Trophoblast cell (in vitro differentiated cells and primary cell): ENCODE data around the gene C6orf89.
"Not testable (repeated sequence)": the region's sequence is repeated elsewhere in the genome, so short reads cannot be mapped to it uniquely, and the experiment has no call there.

Source experiments
- DNase-seq, 2 donors: peaks; one replicate each; pipeline ENCODE4 v3.0.0-alpha.2; 2016
- H2AFZ ChIP-seq: 2 replicates; pipeline ENCODE4 v1.6.1; 2013; ENCODE audit warnings: low read length, moderate library complexity, mild to moderate bottlenecking; ENCODE audit not compliant: insufficient read depth, poor library complexity
- H2AK5ac ChIP-seq: 2 replicates; pipeline ENCODE4 v1.6.1; 2013; ENCODE audit warnings: mild to moderate bottlenecking, low read length
- H2BK120ac ChIP-seq: 2 replicates; pipeline ENCODE4 v1.6.1; 2013; ENCODE audit warnings: low read length, mild to moderate bottlenecking, moderate library complexity; ENCODE audit not compliant: insufficient read depth, poor library complexity
- H2BK12ac ChIP-seq: 2 replicates; pipeline ENCODE4 v1.6.1; 2013; ENCODE audit warnings: mild to moderate bottlenecking, low read length, moderate library complexity
- H2BK5ac ChIP-seq: 2 replicates; pipeline ENCODE4 v1.6.1; 2013; ENCODE audit warnings: low read length, low read depth, moderate library complexity, mild to moderate bottlenecking; ENCODE audit not compliant: poor library complexity
- H3K14ac ChIP-seq: 2 replicates; pipeline ENCODE4 v1.6.1; 2013; ENCODE audit warnings: mild to moderate bottlenecking, low read length
- H3K18ac ChIP-seq: 2 replicates; pipeline ENCODE4 v1.6.1; 2013; ENCODE audit warnings: mild to moderate bottlenecking, low read length
- H3K23ac ChIP-seq: 2 replicates; pipeline ENCODE4 v1.6.1; 2013; ENCODE audit warnings: low read length
- H3K27ac ChIP-seq: 2 replicates; pipeline ENCODE4 v1.5.1; 2013; ENCODE audit warnings: low read depth, mild to moderate bottlenecking, inconsistent platforms, low read length, moderate library complexity
- H3K27me3 ChIP-seq: 2 replicates; pipeline ENCODE4 v1.6.1; 2013; ENCODE audit warnings: inconsistent platforms, mild to moderate bottlenecking, low read length, moderate library complexity; ENCODE audit not compliant: insufficient read depth
- H3K36me3 ChIP-seq, 2 experiments: 1 replicate in 1 of 2; 2 replicates in 1 of 2; pipeline ENCODE4 v1.6.1; 2013; ENCODE audit warnings: low read length in 2 of 2, mild to moderate bottlenecking in 2 of 2, moderate library complexity in 1 of 2; ENCODE audit not compliant: insufficient read depth in 2 of 2, control insufficient read depth in 1 of 2
- H3K4ac ChIP-seq: 2 replicates; pipeline ENCODE4 v1.6.1; 2013; ENCODE audit warnings: low read depth, mild to moderate bottlenecking, low read length, moderate library complexity
- H3K4me1 ChIP-seq, 2 experiments: 1 replicate in 1 of 2; 2 replicates in 1 of 2; pipeline ENCODE4 v1.6.1; 2013; ENCODE audit warnings: low read length in 2 of 2, mild to moderate bottlenecking in 2 of 2, moderate library complexity in 1 of 2; ENCODE audit not compliant: insufficient read depth in 2 of 2, control insufficient read depth in 1 of 2
- H3K4me2 ChIP-seq: 2 replicates; pipeline ENCODE4 v1.6.1; 2013; ENCODE audit warnings: inconsistent platforms, mild to moderate bottlenecking, low read length, moderate library complexity
- H3K4me3 ChIP-seq: 2 replicates; pipeline ENCODE4 v1.5.1; 2013; ENCODE audit warnings: mild to moderate bottlenecking, low read depth, low read length, inconsistent platforms
- H3K79me1 ChIP-seq: one replicate; pipeline ENCODE4 v1.6.1; 2013; ENCODE audit warnings: low read length
- H3K79me2 ChIP-seq: 2 replicates; pipeline ENCODE4 v1.6.1; 2013; ENCODE audit warnings: low read length, mild to moderate bottlenecking; ENCODE audit not compliant: control insufficient read depth, insufficient read depth, poor library complexity
- H3K9ac ChIP-seq: 2 replicates; pipeline ENCODE4 v1.6.1; 2013; ENCODE audit warnings: mild to moderate bottlenecking, low read length
- H3K9me3 ChIP-seq: 2 replicates; pipeline ENCODE4 v1.6.1; 2013; ENCODE audit warnings: low read depth, mild to moderate bottlenecking, control low read depth, inconsistent platforms, low read length; ENCODE audit not compliant: insufficient read depth
- H4K12ac ChIP-seq: 2 replicates; pipeline ENCODE4 v1.6.1; 2013; ENCODE audit warnings: low read depth, mild to moderate bottlenecking, low read length, moderate library complexity
- H4K8ac ChIP-seq: 2 replicates; pipeline ENCODE4 v1.6.1; 2013; ENCODE audit warnings: low read depth, mild to moderate bottlenecking, low read length, moderate library complexity
- H4K91ac ChIP-seq: one replicate; pipeline ENCODE4 v1.6.1; 2013; ENCODE audit warnings: low read depth, mild to moderate bottlenecking, low read length, moderate library complexity
- WGBS: extraction: QIAGEN DNeasy Blood & Tissue Kit; methylation state at CpG from one replicate; pipeline ENCODE4 v1.1.7; 2013; ENCODE audit warnings: missing lambda C conversion rate; ENCODE audit not compliant: insufficient read length, insufficient coverage; ENCODE audit errors: extremely low coverage; 5-methylcytosine and 5-hydroxymethylcytosine counted together

Gene C6orf89

DNA sequence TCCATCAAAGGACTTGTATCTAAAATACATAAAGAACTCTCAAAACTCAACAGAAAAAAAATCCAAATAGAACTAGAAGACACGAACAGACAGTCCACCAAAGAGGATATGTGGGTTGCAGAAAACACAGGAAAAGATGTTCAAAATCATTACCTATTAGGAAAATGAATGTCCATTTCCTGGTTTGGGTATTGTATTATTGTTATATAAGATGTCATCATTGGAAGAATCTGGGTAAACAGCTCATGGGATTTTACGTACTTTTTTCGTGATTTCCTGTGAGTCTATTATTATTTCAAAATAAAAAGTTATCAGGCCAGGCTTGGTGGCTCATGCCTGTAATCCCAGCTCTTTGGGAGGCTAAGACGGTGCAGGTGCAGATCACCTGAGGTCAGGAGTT is 59.5 kb downstream of the C6orf89 start:
- Histone ChIP-seq H3K23ac (no peak overlapping the region), H3K27ac (no peak overlapping the region), H4K12ac (no peak overlapping the region), H2AFZ (no peak overlapping the region), H2BK12ac (no peak overlapping the region), H3K79me1 (no peaks in the 10 kb centered on the region), H3K27me3 (no peaks in the 10 kb centered on the region), H3K4me1 (no peaks in the 10 kb centered on the region), H3K14ac (no peak overlapping the region), H4K91ac (no peak overlapping the region), H3K9ac (no peak overlapping the region), H3K4ac (no peak overlapping the region), H2BK120ac (no peak overlapping the region), H3K36me3 (no peaks in the 10 kb centered on the region), H3K79me2 (no peaks in the 10 kb centered on the region), H3K4me3 (no peak overlapping the region), H3K18ac (no peak overlapping the region), H2AK5ac (no peak overlapping the region), H4K8ac (no peak overlapping the region), H3K9me3 (no peaks in the 10 kb centered on the region), H2BK5ac (no peak overlapping the region), H3K4me2 (no peak overlapping the region)
- WGBS: no CpG with 5 or more reads among the region's 4 CpGs
- DNase-seq: no peak

DNA sequence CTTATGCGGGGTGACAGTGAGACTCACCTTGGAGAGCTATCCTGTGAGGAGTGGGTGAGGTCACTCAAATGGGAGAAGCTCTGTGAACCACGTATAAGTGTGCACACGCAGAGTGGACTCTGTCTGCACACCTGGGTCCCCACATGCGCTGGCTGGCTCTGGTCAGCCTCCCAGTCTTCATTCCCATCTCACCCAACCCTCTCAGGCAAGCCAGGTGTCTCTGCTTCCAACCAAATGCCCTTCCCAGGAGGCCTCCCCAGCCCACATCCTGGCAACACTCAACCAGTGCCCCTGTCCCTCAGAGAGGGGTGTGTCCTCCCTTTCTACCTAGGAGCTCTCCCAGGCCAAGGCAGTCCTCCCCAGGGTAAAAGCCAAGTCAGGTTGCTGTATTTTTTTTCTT is 60.8 kb downstream of the C6orf89 start:
- Histone ChIP-seq H3K9ac (no peak overlapping the region), H4K12ac (no peak overlapping the region), H3K23ac (no peak overlapping the region), H2AFZ (no peak overlapping the region), H4K91ac (no peak overlapping the region), H3K4me1 (no peaks in the 10 kb centered on the region), H3K4me3 (no peak overlapping the region), H3K4ac (no peak overlapping the region), H3K4me2 (no peak overlapping the region), H3K36me3 (no peaks in the 10 kb centered on the region), H3K14ac (no peak overlapping the region), H3K79me1 (no peaks in the 10 kb centered on the region), H3K27me3 (no peaks in the 10 kb centered on the region), H2AK5ac (no peak overlapping the region), H3K9me3 (no peaks in the 10 kb centered on the region), H3K18ac (no peak overlapping the region), H2BK12ac (no peak overlapping the region), H2BK120ac (no peak overlapping the region), H3K79me2 (no peaks in the 10 kb centered on the region), H4K8ac (no peak overlapping the region), H3K27ac (no peak overlapping the region), H2BK5ac (no peak overlapping the region)
- no peak for DNase-seq
- no CpG with 5 or more reads among the region's 4 CpGs for WGBS

DNA sequence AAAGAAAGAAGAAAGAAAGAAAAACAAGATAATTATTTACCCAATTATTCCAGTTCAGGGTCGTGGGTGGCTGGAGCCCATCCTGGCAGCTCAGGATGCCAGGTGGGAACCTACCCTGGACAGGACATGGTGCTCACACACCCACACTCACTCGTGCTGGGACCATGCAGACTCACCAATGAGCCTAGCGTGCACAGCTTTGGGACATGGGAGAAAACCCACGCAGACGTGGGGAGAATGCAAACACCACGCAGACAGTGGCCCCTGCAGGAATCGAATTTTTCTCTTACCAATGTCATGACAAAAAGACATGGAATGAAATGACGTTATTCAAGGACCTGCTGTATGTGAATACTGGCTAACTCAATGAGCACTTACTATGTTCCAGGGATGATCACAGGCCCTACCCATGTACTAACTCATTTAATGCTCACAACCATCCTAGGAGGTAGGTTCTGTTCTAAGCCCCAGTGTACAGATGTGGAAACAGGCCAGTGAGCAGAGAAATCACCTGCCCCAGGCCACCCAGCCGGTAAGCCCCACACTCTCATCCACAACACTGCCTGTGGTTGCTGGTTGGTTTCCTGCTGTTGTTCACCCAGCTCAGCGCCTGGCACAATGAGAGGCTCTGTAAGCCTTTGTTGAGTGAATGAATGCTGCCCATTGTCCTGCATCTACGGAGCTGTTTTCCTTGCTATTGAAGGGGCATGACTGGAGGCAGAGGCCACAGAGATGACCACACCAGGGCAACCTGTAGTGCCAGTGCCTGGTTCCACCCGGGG is 62.0 kb downstream of the C6orf89 start:
- no peak overlapping the region for H3K4ac ChIP-seq
- H2BK120ac ChIP-seq: no peak overlapping the region
- WGBS: no CpG with 5 or more reads among the region's 12 CpGs
- no peak overlapping the region for H4K8ac ChIP-seq
- no peak overlapping the region for H3K18ac ChIP-seq
- H2BK5ac ChIP-seq: no peak overlapping the region
- no peak overlapping the region for H3K23ac ChIP-seq
- no peak overlapping the region for H3K14ac ChIP-seq
- no peak overlapping the region for H4K91ac ChIP-seq
- H3K4me3 ChIP-seq: no peak overlapping the region
- H3K4me2 ChIP-seq: no peak overlapping the region
- no peak overlapping the region for H4K12ac ChIP-seq
- no peak overlapping the region for H2AFZ ChIP-seq
- H2BK12ac ChIP-seq: no peak overlapping the region
- no peaks in the 10 kb centered on the region for H3K4me1 ChIP-seq
- no peaks in the 10 kb centered on the region for H3K9me3 ChIP-seq
- no peak for DNase-seq
- no peak overlapping the region for H3K9ac ChIP-seq
- no peak overlapping the region for H3K27ac ChIP-seq
- H3K79me2 ChIP-seq: no peaks in the 10 kb centered on the region
- H3K36me3 ChIP-seq: no peaks in the 10 kb centered on the region
- no peaks in the 10 kb centered on the region for H3K79me1 ChIP-seq
- no peak overlapping the region for H2AK5ac ChIP-seq
- H3K27me3 ChIP-seq: no peaks in the 10 kb centered on the region

DNA sequence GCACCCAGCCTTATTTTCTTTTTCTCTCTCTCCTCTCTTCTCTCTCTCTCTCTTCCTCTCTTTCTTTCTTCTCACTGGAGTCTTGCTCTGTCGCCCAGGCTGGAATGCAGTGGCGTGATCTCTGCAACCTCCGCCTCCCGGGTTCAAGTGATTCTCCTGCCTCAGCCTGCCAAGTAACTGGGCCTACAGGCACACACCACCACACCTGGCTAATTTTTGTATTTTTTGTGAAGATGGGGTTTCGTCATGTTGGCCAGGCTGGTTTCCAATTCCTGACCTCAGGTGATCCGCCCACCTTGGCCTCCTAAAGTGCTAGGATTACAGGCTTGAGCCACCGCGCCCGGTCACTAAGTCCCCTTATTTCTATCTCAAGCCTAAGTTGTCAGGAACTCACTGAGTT is 63.3 kb downstream of the C6orf89 start:
- H2BK12ac ChIP-seq, H3K27me3 ChIP-seq, H3K23ac ChIP-seq, H3K9me3 ChIP-seq, H3K36me3 ChIP-seq, H3K79me1 ChIP-seq, H3K79me2 ChIP-seq, H3K14ac ChIP-seq, H3K4ac ChIP-seq, H3K18ac ChIP-seq, H2BK120ac ChIP-seq, H4K8ac ChIP-seq, H2BK5ac ChIP-seq, H2AFZ ChIP-seq, H3K27ac ChIP-seq, H3K4me2 ChIP-seq, H2AK5ac ChIP-seq, H4K91ac ChIP-seq, H3K4me1 ChIP-seq, H3K4me3 ChIP-seq, DNase-seq, H4K12ac ChIP-seq, H3K9ac ChIP-seq: not testable (repeated sequence)
- WGBS: no CpG with 5 or more reads among the region's 9 CpGs
